PC-3 (cell line): ENCODE measurements around the gene NOL6. TPM values are rescaled to one million over a fixed set of nuclear protein-coding genes. Genes with fewer than 3 reads are reported as not detected.

Experiments used
- ATAC-seq: fragments of 200-7000 bp; cut with Tn5 transposase; 2 replicates; pipeline ENCODE4 v1.9.1; 2020; ENCODE audit warnings: mild to moderate bottlenecking, moderate library complexity
- BruUV-seq: library from RNA; stranded (reverse); fragments of 400-500 nt; replicated peaks from 2 replicates; lab custom pipeline; 2021; lab: Mats Ljungman, UMichigan
- CTCF ChIA-PET: fragments of 300-600 bp; sonication (Branson Sonifier 250); formaldehyde crosslinking; loops from one replicate; lab custom pipeline; 2022; ENCODE audit warnings: antibody characterized with exemption; lab: Charles Lee
- POLR2A ChIA-PET: fragments of 300-600 bp; sonication (Branson Sonifier 250); formaldehyde crosslinking; loops from one replicate; lab custom pipeline; 2022; ENCODE audit warnings: antibody characterized with exemption; ENCODE audit not compliant: unreplicated experiment; lab: Charles Lee
- DNase-seq: peaks from one replicate; pipeline ENCODE4 v3.0.0-alpha.2; 2015
- H2AFZ ChIP-seq: fragments of 300-600 bp; sonication (generic); 2 replicates; pipeline ENCODE4 v1.6.0; 2016; ENCODE audit warnings: antibody characterized with exemption, low read length
- H3F3A ChIP-seq: fragments of 300-600 bp; sonication (generic); one replicate; pipeline ENCODE4 v1.6.0; 2017; ENCODE audit warnings: antibody characterized with exemption, low read length, control low read depth, mild to moderate bottlenecking; ENCODE audit not compliant: unreplicated experiment
- H3K27ac ChIP-seq: fragments of 300-600 bp; sonication (generic); 2 replicates; pipeline ENCODE4 v1.5.1; 2016; ENCODE audit warnings: mild to moderate bottlenecking, low read length
- H3K27me3 ChIP-seq: fragments of 300-600 bp; sonication (generic); 2 replicates; pipeline ENCODE4 v1.6.1; 2016; ENCODE audit warnings: low read length, mixed read lengths
- H3K36me3 ChIP-seq: fragments of 300-600 bp; sonication (generic); 2 replicates; pipeline ENCODE4 v1.6.1; 2016; ENCODE audit warnings: low read depth, mixed run types, low read length, mixed read lengths
- H3K4me1 ChIP-seq: fragments of 300-600 bp; sonication (generic); 2 replicates; pipeline ENCODE4 v1.5.1; 2016; ENCODE audit warnings: low read length; ENCODE audit not compliant: insufficient read depth
- H3K4me2 ChIP-seq: fragments of 300-600 bp; sonication (generic); 2 replicates; pipeline ENCODE4 v1.6.0; 2016; ENCODE audit warnings: low read length
- H3K4me3 ChIP-seq: fragments of 300-600 bp; sonication (generic); 2 replicates; pipeline ENCODE4 v1.5.1; 2016; ENCODE audit warnings: mild to moderate bottlenecking, low read length, mixed read lengths
- H3K79me2 ChIP-seq: fragments of 300-600 bp; sonication (generic); 2 replicates; pipeline ENCODE4 v1.6.1; 2017; ENCODE audit warnings: low read length, mixed read lengths
- H3K9ac ChIP-seq: fragments of 300-600 bp; sonication (generic); 2 replicates; pipeline ENCODE4 v1.6.0; 2016; ENCODE audit warnings: mild to moderate bottlenecking, low read length
- H3K9me2 ChIP-seq: fragments of 300-600 bp; sonication (generic); replicated peaks from 2 replicates; pipeline ENCODE4 v1.6.1; 2016; ENCODE audit warnings: mixed run types, low read length, mixed read lengths
- H3K9me3 ChIP-seq: fragments of 300-600 bp; sonication (generic); 2 replicates; pipeline ENCODE4 v1.6.1; 2016; ENCODE audit warnings: low read length, mixed read lengths
- H4K20me1 ChIP-seq: fragments of 300-600 bp; sonication (generic); 2 replicates; pipeline ENCODE4 v1.6.1; 2016; ENCODE audit warnings: low read length, mixed read lengths
- CTCF ChIP-seq: fragments of 300-600 bp; sonication (generic); conservative IDR thresholded peaks from 2 replicates; pipeline ENCODE4 v1.5.1; 2017; ENCODE audit warnings: antibody characterized with exemption, low read depth, mild to moderate bottlenecking, low read length
- EZH2 ChIP-seq: fragments of 300-600 bp; sonication (generic); IDR thresholded peaks from one replicate; pipeline ENCODE4 v1.6.1; 2017; ENCODE audit warnings: antibody characterized with exemption, mild to moderate bottlenecking, low read length; ENCODE audit not compliant: unreplicated experiment
- EZH2phosphoT487 ChIP-seq: fragments of 300-600 bp; sonication (generic); IDR thresholded peaks from 2 replicates; pipeline ENCODE4 v1.6.1; 2018; ENCODE audit warnings: mild to moderate bottlenecking, antibody characterized with exemption, low read length, borderline replicate concordance
- intact Hi-C: fragments of 100-400 bp; cut with micrococcal nuclease; formaldehyde crosslinking; loops from 2 replicates; pipeline ENCODE4 v1.9.0; 2023
- total RNA-seq: library from RNA; depleted of rRNA; stranded (reverse); fragments of >200 nt; gene quantifications from 2 replicates; pipeline ENCODE4 v1.2.3, GENCODE V29; 2014

NOL6 gene
- total RNA-seq, 1 experiment from 2014 or later = 35.9 TPM

- H3K27ac ChIP-seq = no peak overlapping the region
- H3K4me1 ChIP-seq = peaks cover 14% of the 10 kb centered on the region
- H3K4me3 ChIP-seq = no peak overlapping the region
- ChIA-PET CTCF (no interaction called here), POLR2A (interaction anchor here (0.5 kb wide), 1 partner anchor 11 kb away, joined by 3 read pairs; the partner anchor contains the start of gene AQP3)
- TF ChIP-seq EZH2 (no peak), CTCF (no peak), EZH2phosphoT487 (no peak)
- ATAC-seq (no peak), DNase-seq (no peak)
- no TSS peak for BruUV-seq
- H3K27me3 ChIP-seq = no peaks in the 10 kb centered on the region
- intact Hi-C loops = no loop called here
- no peaks in the 10 kb centered on the region for H3K9me2 ChIP-seq
- H3K4me2 ChIP-seq = no peak overlapping the region
- H3F3A ChIP-seq = no peaks in the 10 kb centered on the region
- no peak overlapping the region for H3K9ac ChIP-seq
- no peak overlapping the region for H2AFZ ChIP-seq
- no peaks in the 10 kb centered on the region for H3K79me2 ChIP-seq
- no peaks in the 10 kb centered on the region for H3K9me3 ChIP-seq
- H3K36me3 ChIP-seq = no peaks in the 10 kb centered on the region
- H4K20me1 ChIP-seq = no peaks in the 10 kb centered on the region
Observed at GRCh38 chr9:33436445-33436844, 37.3 kb downstream of the NOL6 start.

- BruUV-seq = no TSS peak
- intact Hi-C loops = no loop called here
- H2AFZ ChIP-seq = no peak overlapping the region
- no peak overlapping the region for H3K27ac ChIP-seq
- H3K27me3 ChIP-seq = no peaks in the 10 kb centered on the region
- POLR2A ChIA-PET = interaction anchor here (0.5 kb wide), 1 partner anchor 11 kb away, joined by 3 read pairs; the partner anchor contains the start of gene AQP3
- no peaks in the 10 kb centered on the region for H3K36me3 ChIP-seq
- no peaks in the 10 kb centered on the region for H3K9me2 ChIP-seq
- H3K4me1 ChIP-seq = peaks cover 19% of the 10 kb centered on the region
- H3K4me3 ChIP-seq = no peak overlapping the region
- TF ChIP-seq EZH2phosphoT487 (no peak), CTCF (no peak), EZH2 (no peak)
- no peak for ATAC-seq
- no peak overlapping the region for H3K9ac ChIP-seq
- no peak for DNase-seq
- H3K9me3 ChIP-seq = no peaks in the 10 kb centered on the region
- no peaks in the 10 kb centered on the region for H3F3A ChIP-seq
- no peaks in the 10 kb centered on the region for H3K79me2 ChIP-seq
- H3K4me2 ChIP-seq = no peak overlapping the region
- H4K20me1 ChIP-seq = no peaks in the 10 kb centered on the region
- CTCF ChIA-PET = no interaction called here
Observed at GRCh38 chr9:33435821-33436277, 37.9 kb downstream of the NOL6 start.

- DNase-seq (no peak), ATAC-seq (no peak)
- H3K9me2 ChIP-seq = no peaks in the 10 kb centered on the region
- no peaks in the 10 kb centered on the region for H3K79me2 ChIP-seq
- no peak overlapping the region for H2AFZ ChIP-seq
- no peak for TF ChIP-seq EZH2phosphoT487
- TF ChIP-seq CTCF = no peak
- TF ChIP-seq EZH2 = no peak
- CTCF ChIA-PET = no interaction called here
- no peaks in the 10 kb centered on the region for H3K27me3 ChIP-seq
- peaks cover 15% of the 10 kb centered on the region for H3K4me1 ChIP-seq
- intact Hi-C loops = no loop called here
- BruUV-seq = no TSS peak
- H3K9me3 ChIP-seq = no peaks in the 10 kb centered on the region
- H3K27ac ChIP-seq = no peak overlapping the region
- H3K4me2 ChIP-seq = no peak overlapping the region
- no peaks in the 10 kb centered on the region for H4K20me1 ChIP-seq
- H3F3A ChIP-seq = no peaks in the 10 kb centered on the region
- no peaks in the 10 kb centered on the region for H3K36me3 ChIP-seq
- no peak overlapping the region for H3K4me3 ChIP-seq
- POLR2A ChIA-PET = no interaction called here
- no peak overlapping the region for H3K9ac ChIP-seq
Observed at GRCh38 chr9:33434317-33435105, 39.2 kb downstream of the NOL6 start.
